ENCODE measurements around the gene NECTIN2.

Gene NECTIN2

DNA sequence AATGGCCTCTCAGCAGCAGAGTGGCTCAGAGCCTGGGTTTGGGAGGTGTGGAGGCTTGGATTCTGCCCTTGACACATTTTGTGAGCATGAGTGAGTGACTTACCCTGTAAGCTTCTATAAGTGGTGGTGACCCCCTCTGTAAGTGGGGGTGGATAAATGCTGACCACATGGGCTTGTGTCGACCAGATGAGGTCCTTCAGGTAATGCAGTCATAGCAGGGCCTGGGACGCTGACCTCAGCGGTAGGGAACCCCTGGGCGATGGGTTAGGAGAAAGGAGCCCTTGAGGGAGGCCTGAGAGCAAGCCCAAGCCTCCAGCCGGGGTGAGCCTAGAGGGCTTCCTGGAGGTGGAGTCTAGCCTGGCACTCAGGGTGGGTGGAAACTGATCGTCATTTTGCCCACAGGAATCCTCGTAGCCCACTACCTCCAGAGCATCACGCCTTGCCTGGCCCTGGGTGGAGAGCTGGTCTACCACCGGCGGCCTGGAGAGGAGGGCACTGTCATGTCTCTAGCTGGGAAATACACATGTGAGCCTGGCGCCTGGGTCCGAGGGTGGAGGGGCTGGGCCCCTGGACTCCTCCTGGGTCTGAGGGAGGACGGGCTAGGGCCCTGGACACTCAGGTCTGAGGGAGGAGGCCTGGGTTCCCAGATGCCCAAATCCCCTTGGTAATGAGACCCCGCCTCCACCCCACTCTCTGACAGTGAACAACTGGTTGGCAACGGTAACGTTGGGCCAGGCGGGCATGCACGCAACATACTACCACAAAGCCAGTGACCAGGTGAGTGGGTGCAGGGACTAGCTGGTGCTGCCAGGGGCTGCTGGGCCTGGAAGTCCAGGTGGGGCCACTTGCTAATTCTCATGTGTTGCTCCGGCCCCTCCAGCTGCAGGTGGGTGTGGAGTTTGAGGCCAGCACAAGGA lies 54.5 kb downstream of the NECTIN2 start:
- Histone ChIP-seq H3K27ac (no peak overlapping the region), H3K9ac (ENCODE audit: insufficient read length) (no peak overlapping the region)

DNA sequence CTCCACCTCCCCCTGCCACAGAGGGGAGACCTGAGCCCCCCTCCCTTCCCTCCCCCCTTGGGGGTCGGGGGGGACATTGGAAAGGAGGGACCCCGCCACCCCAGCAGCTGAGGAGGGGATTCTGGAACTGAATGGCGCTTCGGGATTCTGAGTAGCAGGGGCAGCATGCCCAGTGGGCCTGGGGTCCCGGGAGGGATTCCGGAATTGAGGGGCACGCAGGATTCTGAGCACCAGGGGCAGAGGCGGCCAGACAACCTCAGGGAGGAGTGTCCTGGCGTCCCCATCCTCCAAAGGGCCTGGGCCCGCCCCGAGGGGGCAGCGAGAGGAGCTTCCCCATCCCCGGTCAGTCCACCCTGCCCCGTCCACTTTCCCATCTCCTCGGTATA lies 57.1 kb downstream of the NECTIN2 start:
- no peak overlapping the region for H3K4me3 ChIP-seq
- TF ChIP-seq EZH2 (IDR thresholded peaks at IDR 0.05) (no peak), POLR2AphosphoS5 (IDR thresholded peaks at IDR 0.05; ENCODE audit: borderline replicate concordance, low read depth, low read length) (no peak), FOXP2 (optimal IDR thresholded peaks at IDR 0.05; ENCODE audit: control extremely low read depth, extremely low read length, insufficient read depth) (no peak)
- no peaks in the 10 kb centered on the region for H3K9me3 ChIP-seq (ENCODE audit: low read depth, low read length)
- H3K27ac ChIP-seq: no peak overlapping the region
- peaks cover 29% of the 10 kb centered on the region for H3K36me3 ChIP-seq (ENCODE audit: insufficient read depth, low read length)
- no peak overlapping the region for H3K9ac ChIP-seq (ENCODE audit: insufficient read length)
- DNase-seq (ENCODE audit: low read depth, low spot score): no peak

More for the DNA sequence above, 54.5 kb downstream of the NECTIN2 start:
- Histone ChIP-seq H3K36me3 (ENCODE audit: insufficient read depth, low read length) (peaks cover 53% of the 10 kb centered on the region), H3K4me3 (no peak overlapping the region), H3K9me3 (ENCODE audit: low read depth, low read length) (no peaks in the 10 kb centered on the region)
- TF ChIP-seq EZH2 (IDR thresholded peaks at IDR 0.05) (no peak), POLR2AphosphoS5 (IDR thresholded peaks at IDR 0.05; ENCODE audit: borderline replicate concordance, low read depth, low read length) (no peak), FOXP2 (optimal IDR thresholded peaks at IDR 0.05; ENCODE audit: control extremely low read depth, extremely low read length, insufficient read depth) (no peak)
- no peak for DNase-seq (ENCODE audit: low read depth, low spot score)

DNA sequence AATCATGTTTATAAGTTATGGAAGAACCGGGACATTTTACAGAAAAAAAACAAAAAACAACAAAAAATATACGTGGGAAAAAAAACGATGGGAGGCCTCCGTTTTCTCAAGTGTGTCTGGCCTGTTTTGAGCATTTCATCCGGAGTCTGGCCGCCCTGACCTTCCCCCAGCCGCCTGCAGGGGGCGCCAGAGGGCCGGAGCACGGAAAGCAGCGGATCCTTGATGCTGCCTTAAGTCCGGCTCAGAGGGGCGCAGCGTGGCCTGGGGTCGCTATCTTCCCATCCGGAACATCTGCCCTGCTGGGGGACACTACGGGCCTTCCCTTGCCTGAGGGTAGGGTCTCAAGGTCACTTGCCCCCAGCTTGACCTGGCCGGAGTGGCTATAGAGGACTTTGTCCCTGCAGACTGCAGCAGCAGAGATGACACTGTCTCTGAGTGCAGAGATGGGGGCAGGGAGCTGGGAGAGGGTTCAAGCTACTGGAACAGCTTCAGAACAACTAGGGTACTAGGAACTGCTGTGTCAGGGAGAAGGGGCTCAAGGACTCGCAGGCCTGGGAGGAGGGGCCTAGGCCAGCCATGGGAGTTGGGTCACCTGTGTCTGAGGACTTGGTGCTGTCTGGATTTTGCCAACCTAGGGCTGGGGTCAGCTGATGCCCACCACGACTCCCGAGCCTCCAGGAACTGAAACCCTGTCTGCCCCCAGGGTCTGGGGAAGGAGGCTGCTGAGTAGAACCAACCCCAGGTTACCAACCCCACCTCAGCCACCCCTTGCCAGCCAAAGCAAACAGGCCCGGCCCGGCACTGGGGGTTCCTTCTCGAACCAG lies 57.7 kb downstream of the NECTIN2 start:
- Histone ChIP-seq H3K27ac (peak overlapping the region; percentile 73), H3K9ac (ENCODE audit: insufficient read length) (no peak overlapping the region), H3K36me3 (ENCODE audit: insufficient read depth, low read length) (peaks cover 28% of the 10 kb centered on the region), H3K9me3 (ENCODE audit: low read depth, low read length) (no peaks in the 10 kb centered on the region), H3K4me3 (no peak overlapping the region)
- DNase-seq (ENCODE audit: low read depth, low spot score): no peak
- TF ChIP-seq POLR2AphosphoS5 (IDR thresholded peaks at IDR 0.05; ENCODE audit: borderline replicate concordance, low read depth, low read length): peak; percentile 55
- no peak for TF ChIP-seq EZH2 (IDR thresholded peaks at IDR 0.05)

DNA sequence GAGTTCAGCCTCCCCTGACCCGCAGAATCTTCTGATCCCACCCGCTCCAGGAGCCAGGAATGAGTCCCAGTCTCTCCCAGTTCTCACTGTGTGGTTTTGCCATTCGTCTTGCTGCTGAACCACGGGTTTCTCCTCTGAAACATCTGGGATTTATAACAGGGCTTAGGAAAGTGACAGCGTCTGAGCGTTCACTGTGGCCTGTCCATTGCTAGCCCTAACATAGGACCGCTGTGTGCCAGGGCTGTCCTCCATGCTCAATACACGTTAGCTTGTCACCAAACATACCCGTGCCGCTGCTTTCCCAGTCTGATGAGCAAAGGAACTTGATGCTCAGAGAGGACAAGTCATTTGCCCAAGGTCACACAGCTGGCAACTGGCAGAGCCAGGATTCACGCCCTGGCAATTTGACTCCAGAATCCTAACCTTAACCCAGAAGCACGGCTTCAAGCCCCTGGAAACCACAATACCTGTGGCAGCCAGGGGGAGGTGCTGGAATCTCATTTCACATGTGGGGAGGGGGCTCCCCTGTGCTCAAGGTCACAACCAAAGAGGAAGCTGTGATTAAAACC lies 58.4 kb downstream of the NECTIN2 start:
- no peak for DNase-seq (ENCODE audit: low read depth, low spot score)
- peaks cover 28% of the 10 kb centered on the region for H3K36me3 ChIP-seq (ENCODE audit: insufficient read depth, low read length)
- TF ChIP-seq FOXP2 (optimal IDR thresholded peaks at IDR 0.05; ENCODE audit: control extremely low read depth, extremely low read length, insufficient read depth) (no peak), POLR2AphosphoS5 (IDR thresholded peaks at IDR 0.05; ENCODE audit: borderline replicate concordance, low read depth, low read length) (peak; percentile 12; the same call in 1 of the 2 replicates)

DNA sequence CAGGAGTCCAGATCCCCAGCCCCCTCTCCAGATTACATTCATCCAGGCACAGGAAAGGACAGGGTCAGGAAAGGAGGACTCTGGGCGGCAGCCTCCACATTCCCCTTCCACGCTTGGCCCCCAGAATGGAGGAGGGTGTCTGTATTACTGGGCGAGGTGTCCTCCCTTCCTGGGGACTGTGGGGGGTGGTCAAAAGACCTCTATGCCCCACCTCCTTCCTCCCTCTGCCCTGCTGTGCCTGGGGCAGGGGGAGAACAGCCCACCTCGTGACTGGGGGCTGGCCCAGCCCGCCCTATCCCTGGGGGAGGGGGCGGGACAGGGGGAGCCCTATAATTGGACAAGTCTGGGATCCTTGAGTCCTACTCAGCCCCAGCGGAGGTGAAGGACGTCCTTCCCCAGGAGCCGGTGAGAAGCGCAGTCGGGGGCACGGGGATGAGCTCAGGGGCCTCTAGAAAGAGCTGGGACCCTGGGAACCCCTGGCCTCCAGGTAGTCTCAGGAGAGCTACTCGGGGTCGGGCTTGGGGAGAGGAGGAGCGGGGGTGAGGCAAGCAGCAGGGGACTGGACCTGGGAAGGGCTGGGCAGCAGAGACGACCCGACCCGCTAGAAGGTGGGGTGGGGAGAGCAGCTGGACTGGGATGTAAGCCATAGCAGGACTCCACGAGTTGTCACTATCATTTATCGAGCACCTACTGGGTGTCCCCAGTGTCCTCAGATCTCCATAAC lies 59.5 kb downstream of the NECTIN2 start, which contains the start of gene APOE:
APOE (plus strand) TSS at position 360 of the 724 bp plus-strand sequence. CDS start 829 bp downstream, outside the sequence.
- no peak for DNase-seq (ENCODE audit: low read depth, low spot score)
- no peaks in the 10 kb centered on the region for H3K9me3 ChIP-seq (ENCODE audit: low read depth, low read length)
- peak within 1 kb of the TSS; percentile 37 for H3K9ac ChIP-seq (ENCODE audit: insufficient read length)
- peaks cover 20% of the 10 kb centered on the region for H3K36me3 ChIP-seq (ENCODE audit: insufficient read depth, low read length)
- H3K27ac ChIP-seq: peak within 1 kb of the TSS; percentile 73; the same call in 1 of the 2 replicates
- TF ChIP-seq EZH2 (IDR thresholded peaks at IDR 0.05) (no peak), POLR2AphosphoS5 (IDR thresholded peaks at IDR 0.05; ENCODE audit: borderline replicate concordance, low read depth, low read length) (no peak), FOXP2 (optimal IDR thresholded peaks at IDR 0.05; ENCODE audit: control extremely low read depth, extremely low read length, insufficient read depth) (no peak)
- peak within 1 kb of the TSS; percentile 68 for H3K4me3 ChIP-seq

More for the DNA sequence above, 58.4 kb downstream of the NECTIN2 start:
- Histone ChIP-seq H3K27ac (peak overlapping the region; percentile 73), H3K9me3 (ENCODE audit: low read depth, low read length) (no peaks in the 10 kb centered on the region), H3K9ac (ENCODE audit: insufficient read length) (no peak overlapping the region), H3K4me3 (no peak overlapping the region)

GRCh38 chr19:44907613-44908012 lies 61.5 kb downstream of the NECTIN2 start:
- no peak for DNase-seq (ENCODE audit: low read depth, low spot score)
- no peak for TF ChIP-seq EZH2 (IDR thresholded peaks at IDR 0.05)
- TF ChIP-seq FOXP2 (optimal IDR thresholded peaks at IDR 0.05; ENCODE audit: control extremely low read depth, extremely low read length, insufficient read depth): no peak
- no peak for TF ChIP-seq POLR2AphosphoS5 (IDR thresholded peaks at IDR 0.05; ENCODE audit: borderline replicate concordance, low read depth, low read length)
- H3K9me3 ChIP-seq (ENCODE audit: low read depth, low read length): no peaks in the 10 kb centered on the region
- no peak overlapping the region for H3K9ac ChIP-seq (ENCODE audit: insufficient read length)
- H3K36me3 ChIP-seq (ENCODE audit: insufficient read depth, low read length): peaks cover 6% of the 10 kb centered on the region
- no peak overlapping the region for H3K4me3 ChIP-seq
- no peak overlapping the region for H3K27ac ChIP-seq

DNA sequence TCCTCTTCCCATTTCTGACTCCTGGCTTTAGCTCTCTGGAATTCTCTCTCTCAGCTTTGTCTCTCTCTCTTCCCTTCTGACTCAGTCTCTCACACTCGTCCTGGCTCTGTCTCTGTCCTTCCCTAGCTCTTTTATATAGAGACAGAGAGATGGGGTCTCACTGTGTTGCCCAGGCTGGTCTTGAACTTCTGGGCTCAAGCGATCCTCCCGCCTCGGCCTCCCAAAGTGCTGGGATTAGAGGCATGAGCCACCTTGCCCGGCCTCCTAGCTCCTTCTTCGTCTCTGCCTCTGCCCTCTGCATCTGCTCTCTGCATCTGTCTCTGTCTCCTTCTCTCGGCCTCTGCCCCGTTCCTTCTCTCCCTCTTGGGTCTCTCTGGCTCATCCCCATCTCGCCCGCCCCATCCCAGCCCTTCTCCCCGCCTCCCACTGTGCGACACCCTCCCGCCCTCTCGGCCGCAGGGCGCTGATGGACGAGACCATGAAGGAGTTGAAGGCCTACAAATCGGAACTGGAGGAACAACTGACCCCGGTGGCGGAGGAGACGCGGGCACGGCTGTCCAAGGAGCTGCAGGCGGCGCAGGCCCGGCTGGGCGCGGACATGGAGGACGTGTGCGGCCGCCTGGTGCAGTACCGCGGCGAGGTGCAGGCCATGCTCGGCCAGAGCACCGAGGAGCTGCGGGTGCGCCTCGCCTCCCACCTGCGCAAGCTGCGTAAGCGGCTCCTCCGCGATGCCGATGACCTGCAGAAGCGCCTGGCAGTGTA lies 62.2 kb downstream of the NECTIN2 start:
- H3K4me3 ChIP-seq: no peak overlapping the region
- H3K27ac ChIP-seq: no peak overlapping the region
- H3K36me3 ChIP-seq (ENCODE audit: insufficient read depth, low read length): peaks cover 2% of the 10 kb centered on the region; the same call in 1 of the 2 replicates
- TF ChIP-seq FOXP2 (optimal IDR thresholded peaks at IDR 0.05; ENCODE audit: control extremely low read depth, extremely low read length, insufficient read depth) (no peak), EZH2 (IDR thresholded peaks at IDR 0.05) (no peak), POLR2AphosphoS5 (IDR thresholded peaks at IDR 0.05; ENCODE audit: borderline replicate concordance, low read depth, low read length) (no peak)
- DNase-seq (ENCODE audit: low read depth, low spot score): no peak
- H3K9ac ChIP-seq (ENCODE audit: insufficient read length): no peak overlapping the region
- H3K9me3 ChIP-seq (ENCODE audit: low read depth, low read length): no peaks in the 10 kb centered on the region

Data from SK-N-MC (cell line).